ENCODE data around the gene ARHGEF7.

The ARHGEF7 gene

DNA sequence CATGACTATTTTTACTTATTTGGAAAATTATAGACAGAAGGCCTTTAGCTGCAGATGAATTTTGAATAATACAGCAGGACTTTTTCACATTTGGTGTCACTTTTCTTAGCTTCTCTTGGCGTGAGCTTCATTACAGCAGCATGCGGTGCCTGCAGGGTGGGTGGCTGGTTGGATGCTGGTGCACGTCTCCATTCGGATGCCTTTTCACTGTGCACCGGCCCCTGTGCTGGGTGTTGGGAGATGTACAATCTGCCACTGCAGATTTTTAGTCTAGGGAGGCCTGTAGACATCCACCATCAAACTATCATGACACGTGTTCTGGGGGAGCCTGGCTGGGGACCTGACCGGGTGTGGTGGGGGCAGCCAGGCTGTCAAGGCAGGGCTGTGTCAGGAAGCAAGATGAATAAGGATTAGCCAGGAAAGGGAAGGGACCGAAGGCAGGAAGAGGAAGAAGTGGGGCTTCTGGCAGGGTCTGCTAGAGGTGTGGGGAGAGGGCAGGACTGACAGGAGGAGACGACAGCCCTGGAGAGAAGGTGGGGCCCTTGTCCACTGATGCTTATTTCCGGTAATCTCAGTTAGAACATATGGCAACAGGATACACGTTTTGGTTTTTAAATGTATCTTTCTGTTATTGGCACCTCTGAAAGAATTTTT is 88.8 kb downstream of the ARHGEF7 start:
- DNase-seq = no peak

DNA sequence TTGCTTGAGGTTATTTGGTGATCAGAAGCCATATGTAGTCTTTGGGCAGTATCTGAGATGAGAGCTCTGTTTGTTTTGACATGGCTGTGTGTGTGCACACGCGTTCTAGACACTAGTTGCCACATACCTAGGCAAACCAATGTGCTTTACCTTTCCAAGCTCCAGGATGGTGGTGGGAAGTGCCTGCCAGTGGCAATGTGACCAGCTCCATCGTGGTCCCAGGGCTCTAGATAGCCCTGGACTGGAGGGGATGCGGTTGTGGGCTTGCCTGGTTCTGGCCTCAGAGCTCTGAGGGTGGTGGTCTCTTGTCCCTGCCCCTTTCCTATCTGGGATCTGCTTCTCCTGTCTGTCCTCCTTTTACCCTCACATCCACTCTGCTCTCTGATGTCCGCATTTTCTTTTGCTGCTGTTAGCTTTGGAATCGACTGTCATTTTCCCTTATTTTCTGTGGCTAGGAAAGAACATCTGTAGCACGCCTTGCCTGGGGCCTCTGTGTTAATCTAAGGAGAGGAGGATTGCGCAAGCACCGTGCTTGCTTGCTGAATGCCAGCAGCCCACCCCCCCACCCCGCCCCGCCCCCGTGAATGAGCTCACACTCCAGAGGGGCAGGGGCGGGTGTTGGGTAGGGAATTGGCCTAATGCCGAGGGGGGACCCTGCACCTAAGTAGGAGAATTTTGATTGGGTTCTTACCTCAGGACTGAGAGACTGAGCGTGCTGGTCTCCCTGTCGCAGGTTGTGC is 89.5 kb downstream of the ARHGEF7 start:
- no peak for DNase-seq

DNA sequence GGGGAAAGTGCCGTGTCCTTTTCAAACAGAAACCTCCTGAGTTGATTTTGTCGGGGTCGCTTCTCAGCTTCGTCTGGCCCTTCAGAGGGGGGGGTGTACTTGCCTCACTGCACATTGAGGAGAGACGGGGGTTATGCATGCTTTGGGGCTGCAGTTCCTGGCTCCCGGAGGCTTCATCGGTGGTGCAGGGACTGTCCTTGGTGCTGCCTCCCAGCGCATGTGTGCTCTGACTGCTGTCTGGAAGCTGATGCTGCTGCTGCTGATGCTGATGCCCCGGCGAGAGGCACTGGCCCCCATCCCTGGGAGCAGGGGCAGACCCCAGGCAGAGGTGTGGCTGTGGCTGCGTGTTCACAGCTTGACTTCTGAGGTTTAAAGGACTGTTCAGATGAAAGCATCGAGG is 91.0 kb downstream of the ARHGEF7 start:
- no peak for DNase-seq

DNA sequence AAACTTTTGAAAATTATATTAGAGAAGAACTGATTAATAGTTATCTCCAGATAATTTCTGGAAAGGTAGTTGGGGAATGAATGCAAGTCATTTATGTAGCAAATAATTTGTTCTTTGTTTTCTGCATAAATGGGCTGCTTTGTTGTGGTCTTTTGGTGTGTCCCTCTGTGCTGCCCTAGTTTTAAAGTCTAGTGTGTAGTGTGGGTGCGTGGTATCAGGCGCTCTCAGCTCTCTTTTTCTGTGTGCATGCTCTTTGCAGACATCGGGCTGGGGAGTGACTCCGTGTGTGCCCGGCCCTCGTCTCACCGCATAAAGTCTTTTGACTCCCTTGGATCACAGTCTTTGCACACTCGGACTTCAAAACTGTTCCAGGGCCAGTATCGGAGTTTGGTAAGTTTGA is 94.5 kb downstream of the ARHGEF7 start:
- DNase-seq = no peak

DNA sequence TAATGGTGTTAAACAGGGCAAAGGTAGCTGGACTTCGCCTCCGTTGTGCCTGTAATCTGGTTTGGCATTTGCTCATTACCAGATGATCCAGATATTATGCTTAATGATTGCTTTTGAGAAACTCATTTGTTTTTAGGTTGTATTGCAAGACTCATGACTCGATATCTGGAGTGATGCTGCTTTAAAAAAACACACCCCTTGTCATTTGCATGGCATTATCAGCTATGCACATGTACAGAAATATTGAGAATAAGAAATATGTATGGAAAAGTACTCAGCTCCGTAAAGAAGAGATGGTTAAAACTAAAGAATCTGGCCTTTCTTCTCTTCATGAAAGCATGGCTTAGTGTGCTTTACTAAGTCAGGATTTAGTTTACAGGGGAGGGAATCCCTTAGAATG is 95.0 kb downstream of the ARHGEF7 start:
- DNase-seq = no peak

DNA sequence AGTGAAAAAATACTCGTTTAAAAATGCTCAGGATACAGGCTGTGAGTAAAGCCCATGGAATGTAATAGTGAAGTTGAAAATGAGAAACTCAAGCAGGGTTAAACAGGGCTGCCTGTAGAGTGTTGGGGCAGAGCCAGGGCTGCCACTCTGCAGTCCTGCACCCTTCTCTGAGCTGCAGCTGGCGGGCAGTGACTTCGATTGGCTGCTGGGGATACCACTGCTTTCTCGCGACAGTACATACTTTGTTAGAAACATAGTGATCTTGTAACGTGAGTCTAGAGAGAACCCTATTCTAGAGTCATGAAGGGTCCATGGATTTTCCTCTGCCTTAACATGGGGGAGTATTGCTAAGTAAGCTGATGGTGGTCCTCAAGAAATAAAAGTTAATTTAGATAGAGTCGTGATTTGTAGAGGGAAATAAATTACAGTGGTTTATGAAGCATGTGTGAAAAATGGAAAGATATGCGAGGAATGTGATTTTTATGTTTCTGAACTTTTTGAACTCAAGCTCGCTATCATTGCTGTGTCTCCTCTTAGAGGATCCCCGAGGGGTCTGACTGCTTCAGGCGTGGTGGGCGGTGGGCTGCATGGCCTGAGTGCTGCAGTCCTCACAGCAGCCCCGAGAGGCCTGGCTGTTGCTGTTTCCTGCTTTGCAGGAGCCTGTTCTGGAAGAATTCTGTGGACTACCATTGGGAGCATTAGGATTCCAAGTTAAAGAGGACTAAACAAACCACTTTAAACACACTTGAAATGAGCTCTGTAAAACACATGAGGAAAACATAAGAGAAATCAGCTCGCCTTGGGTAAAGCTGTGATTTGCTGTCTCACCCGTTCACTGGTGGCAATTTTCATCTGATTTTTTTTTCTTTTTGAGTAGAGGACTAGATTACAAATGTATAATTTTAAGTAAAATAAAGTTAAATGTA is 95.7 kb downstream of the ARHGEF7 start:
- DNase-seq = no peak

DNA sequence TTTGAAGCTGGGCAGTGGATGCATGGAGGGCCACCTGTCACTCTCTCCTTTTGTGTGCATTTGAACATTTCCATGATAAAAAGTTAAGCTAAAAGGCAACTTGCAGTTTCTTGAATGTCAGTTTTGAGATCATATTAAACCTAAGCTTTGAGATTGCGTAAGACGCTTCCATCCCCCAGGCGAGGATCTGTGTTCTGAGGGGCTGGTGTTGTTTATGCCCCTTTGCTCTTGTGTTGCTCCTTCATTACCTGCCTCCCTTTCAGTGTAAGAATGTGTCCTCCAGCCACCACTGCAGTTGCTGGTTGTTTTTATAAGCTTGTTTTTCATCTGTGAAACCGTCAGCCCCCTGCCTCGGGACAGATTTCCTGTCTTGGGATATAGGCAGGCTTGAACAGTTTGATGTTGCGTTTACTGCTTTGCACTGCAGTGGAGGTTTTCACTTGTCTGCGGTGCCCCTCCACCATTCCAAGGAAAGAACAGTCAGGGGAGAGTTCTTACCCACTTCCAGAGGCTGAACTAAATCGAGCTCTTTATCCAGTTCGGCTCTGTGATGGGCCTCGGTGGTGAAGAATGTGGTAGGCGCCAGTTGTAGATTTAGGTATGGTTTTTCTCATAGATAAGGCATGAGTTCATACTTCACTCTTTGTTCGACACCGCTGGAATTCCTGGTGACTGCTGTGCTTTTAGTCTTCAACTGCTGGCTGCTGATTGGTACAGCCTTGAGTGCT is 96.8 kb downstream of the ARHGEF7 start:
- DNase-seq = no peak

DNA sequence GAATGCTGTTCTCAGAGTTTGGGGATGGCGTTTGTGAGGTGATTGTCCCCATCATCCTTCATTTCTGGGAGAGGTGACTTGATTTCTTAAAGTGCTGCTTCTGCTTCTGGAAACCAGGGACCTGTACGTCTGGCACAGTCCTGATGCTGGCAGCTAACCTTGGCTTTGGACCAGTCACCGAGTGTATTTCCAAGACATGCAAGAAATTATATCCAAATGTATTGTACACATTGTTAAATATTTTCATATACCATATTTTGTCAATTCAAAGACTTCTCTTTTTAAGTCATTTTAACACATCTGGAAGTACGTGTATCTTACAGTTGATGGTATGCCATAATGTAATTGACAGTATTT is 97.4 kb downstream of the ARHGEF7 start:
- no peak for DNase-seq

DNA sequence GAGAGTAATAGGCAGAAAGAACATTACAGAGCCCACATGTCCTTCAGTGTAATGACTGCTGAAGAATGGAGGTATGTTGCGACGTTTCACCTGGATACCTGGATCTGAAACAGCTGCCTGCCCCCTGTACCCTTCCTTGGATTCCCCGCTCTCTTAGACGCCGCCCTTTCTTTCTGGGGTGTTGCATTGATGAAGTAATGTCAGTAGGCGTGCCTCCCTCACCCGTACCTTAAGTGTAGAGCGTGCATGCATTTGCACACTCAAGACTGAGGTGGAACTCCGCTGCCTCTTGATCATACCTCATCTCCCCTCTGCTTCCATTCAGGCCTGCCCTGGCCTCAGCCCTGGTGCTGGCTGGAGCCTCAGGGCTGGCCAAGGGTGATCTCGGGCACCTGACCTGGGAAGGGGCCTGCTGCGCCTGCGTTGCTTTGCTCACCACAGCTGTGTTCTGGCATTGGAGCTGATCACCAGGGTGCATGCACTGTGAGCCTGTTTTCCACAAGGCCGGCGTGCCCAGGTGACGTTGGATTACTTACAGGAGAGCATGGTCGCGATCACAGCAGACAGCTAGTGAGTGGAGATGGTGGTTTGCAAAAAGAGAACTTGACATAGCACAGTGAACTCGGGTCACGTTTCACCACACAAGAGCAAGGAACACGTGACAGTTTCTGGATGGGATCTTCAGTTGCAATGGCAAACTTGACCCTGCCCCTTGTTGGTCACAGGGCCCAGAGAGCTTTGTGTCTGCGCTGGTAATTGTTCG is 99.0 kb downstream of the ARHGEF7 start:
- no peak for DNase-seq

DNA sequence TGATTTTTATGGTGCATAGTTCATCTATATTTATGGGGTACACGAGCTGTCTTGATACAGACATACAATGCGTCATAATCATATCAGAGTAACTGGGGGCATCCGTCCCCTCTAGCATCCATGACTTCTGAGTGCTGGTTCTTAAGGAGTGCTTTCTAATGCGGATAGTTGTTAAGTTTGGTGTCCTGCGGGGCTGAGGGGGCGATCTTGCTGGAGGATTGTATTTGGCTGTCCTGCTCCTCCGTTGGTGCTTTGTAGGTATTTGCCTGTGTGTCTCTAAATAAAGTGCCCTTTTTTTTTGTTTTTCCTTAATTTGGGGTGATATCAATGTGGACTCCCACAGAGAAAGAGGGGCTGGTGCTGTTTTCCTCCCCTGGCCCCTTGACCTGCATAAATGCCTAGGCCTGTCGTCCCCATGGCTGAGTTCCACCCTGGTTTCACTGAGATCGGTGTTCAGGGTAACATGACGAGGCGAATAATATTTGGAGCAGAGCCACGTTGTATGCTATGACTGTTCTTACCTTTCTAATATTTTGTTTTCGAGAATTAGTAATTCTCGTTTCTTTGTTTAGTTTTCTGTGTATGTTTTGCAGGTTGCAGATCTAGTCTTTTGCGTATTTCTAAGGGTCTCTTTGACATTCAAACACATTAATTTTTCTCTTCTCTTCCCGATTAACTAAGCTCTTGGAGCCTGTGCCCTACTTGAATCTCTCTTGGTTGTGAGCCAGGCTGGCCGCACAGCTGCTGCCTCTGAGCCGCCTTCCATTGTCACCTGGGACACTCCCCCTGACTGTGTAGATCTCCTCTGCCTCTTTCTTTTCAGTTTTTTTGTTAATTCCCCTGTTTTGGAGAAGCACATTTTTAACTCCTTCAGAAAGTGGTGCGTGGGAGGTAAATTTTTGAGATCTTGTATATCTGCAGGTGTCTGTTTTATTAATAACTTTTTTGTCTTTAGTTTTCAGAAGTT is 100.3 kb downstream of the ARHGEF7 start:
- DNase-seq = no peak

DNA sequence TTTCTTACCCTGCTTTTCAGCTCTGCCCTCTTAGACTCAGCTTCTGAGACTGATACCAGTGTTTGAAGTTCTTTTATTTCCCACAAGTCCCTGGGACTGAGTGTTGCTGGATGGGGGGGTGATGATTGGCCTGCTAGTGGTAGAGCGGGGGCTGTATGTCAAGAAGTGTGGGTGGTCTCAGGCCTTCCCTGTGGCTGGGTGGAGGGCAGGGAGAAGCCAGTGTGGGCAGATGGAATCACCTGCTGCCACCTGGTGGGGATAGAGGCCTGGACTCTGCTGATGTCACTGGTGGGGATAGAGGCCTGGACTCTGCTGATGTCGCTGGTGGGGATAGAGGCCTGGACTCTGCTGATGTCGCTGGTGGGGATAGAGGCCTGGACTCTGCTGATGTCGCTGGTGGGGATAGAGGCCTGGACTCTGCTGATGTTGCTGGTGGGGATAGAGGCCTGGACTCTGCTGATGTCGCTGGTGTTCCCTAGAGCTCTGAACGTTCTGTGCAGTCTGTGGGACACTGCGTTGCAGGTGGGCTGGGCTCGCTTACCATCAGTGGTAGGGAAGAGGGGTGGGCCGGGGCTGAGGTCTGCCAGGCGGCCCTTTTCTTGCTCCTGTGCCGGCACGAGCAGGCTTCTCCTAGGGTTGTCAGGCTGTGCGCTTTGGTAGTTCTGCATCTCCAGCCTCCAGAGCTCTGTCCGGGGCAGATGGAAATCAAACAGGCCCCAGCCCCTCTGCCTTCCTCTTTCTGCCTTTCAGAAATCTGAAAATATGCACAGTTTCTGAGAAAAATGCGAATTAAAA is 101.3 kb downstream of the ARHGEF7 start:
- DNase-seq = peak; percentile 25

DNA sequence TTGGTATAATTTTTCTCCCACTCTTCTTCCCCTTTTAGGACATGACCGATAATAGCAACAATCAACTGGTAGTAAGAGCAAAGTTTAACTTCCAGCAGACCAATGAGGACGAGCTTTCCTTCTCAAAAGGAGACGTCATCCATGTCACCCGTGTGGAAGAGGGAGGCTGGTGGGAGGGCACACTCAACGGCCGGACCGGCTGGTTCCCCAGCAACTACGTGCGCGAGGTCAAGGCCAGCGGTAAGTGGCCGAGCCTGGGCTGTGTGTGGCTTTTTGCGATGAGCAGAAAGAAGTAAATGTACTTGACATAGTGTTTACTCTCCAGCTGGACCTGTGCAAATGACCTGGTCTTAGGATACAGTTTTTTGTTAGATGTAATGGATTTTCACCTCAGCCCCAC is 102.5 kb downstream of the ARHGEF7 start:
- DNase-seq = no peak

DNA sequence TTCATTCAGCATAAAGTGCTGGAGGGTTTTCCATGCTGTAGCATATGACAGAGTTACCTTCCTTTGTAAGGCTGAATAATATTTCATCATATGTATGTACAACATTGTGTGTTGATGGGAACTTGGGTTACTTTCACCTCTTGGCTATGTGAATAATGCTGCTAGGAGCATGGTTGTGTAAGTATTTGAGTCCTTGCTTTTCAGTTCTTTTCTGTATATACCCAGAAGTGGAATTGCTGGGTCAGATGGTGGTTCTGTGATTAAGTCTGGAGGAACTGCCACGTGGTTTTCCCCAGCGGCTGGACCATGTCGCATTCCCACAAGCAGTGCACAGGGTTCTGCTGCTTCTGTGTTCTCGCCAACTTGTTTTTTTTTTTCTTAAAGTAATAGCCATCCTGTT is 104.2 kb downstream of the ARHGEF7 start:
- DNase-seq = no peak

DNA sequence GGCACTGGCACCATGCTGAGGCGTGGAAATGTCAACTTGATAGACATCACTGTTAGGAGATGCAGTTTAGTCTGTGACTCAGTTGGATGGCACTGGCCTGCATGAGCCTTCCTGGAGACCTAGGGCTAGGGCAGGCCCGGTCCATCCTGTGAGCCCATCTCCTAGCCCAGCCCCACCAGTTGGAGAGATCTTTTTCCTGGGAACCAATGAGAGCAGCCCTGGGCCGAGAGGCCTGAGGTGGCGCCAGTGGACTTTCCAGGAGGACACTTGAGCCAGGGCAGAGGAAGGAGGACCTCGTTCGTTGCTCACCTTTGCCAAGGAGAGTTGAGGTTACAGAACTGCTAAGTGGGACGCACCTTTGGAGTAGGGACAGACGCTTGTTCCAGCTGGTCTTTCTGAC is 104.8 kb downstream of the ARHGEF7 start:
- DNase-seq = no peak

DNA sequence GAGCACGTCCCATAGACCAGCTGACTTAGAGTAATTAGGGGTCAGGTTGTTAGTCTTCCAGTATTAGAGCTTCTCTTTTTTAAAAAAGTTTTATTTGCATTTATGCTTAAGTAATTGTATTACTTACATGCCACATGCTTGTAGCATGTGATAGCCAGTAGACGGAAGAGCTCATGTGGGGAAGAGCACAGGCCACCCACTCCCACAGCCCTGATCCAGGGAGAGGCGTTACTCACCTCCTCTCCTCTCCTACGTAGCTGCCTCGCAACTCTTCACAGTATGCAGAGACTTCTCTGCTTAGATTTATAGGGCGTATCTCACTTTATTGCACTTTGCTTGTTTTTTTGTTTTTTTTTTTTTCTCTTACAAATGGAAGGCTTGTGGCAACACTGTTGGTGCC is 110.1 kb downstream of the ARHGEF7 start:
- DNase-seq = no peak

DNA sequence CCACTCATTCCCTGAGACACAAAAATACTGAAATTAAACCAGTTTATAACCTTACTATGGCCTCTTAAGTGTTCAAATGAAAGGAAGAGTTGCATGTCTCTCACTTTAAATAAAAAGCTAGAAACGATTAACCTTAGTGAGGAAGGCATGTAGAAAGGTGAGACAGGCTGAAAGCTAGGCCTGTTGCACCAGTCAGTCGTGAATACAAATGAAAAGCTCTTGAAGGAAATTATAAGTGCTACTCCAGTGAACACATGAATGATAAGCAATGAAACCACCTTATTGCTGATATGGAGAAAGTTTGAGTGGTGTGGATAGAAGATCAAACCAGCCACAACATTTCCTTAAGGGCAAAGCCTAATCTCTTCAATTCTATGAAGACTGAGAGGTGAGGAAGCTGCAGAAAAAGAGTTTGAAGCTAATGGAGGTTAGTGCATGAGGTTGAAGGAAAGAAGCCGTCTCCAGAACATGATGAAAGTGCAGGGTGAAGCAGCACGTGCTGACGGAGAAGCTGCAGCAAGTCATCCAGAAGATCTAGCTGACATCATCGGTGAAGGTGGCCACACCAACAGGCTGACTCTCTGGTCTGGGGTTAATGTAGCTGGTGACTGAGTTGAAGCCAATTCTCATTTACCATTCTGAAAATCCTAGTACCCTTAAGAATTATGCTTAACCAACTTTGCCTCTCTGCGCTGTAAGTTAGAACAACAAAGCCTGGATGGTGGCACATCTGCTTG is 110.9 kb downstream of the ARHGEF7 start:
- DNase-seq = no peak

DNA sequence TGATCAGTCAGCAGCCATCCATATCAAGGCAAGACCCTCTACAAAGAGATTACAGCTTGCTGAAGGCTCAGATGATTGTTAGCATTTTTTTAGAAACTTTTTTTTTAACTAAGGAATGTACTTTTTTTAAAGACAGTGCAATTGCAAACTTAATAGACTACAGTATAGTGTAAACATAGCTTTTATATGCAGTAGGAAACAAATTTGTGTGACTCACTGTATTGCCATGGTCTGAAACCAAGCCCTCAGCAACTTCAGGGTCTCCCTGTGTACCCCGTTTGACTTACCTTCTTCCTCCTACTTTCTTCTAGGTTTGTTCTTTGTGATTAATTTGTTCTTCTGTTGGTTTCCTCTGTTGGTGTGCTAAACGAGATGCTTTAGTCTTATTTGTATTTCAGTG is 112.3 kb downstream of the ARHGEF7 start:
- no peak for DNase-seq

DNA sequence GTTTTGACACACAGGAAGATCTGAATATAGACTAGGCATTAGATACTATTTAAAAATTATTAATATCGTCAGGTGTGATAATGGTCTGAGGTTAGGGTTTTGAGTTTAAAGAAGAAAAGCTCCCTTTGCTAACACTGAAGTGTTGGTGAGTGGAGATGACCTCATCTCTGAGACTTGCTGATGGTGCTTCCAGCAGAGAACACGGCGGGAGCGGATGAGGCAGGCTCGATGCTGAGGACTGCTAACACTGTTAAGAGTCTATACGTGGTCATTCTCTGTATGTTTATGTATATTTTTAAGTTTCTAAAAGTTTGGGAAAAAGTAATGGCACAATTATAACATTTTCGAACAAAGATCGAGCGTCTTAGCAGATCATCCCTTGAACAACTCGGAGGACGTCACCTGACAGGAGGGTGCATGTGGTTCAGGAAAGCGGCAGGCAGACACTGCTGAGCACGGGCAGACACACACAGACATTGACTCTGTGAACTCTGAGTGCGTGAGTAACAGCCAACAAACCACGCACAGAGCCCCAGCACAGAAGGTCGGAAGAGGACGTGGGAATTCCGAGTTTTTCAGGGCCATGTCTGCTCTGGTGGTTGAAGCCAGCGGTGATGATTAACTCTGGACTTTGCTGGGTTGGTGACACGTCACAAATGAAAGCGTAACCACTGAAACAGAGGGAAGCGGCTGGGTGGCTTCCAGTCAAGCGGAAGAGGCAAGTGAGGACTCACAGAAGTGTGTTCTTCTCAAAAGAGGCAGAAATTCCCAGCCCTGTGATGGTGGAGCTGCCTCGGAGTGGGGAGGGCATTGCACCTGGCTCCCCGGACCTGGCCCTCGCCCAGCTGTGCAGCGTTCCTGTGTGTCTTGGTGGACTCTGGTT is 113.4 kb downstream of the ARHGEF7 start:
- DNase-seq = no peak
